Measurements from ENCODE around the gene IFI30. TPM values are rescaled to one million over a fixed set of nuclear protein-coding genes. Genes with fewer than 3 reads are reported as not detected.

Gene IFI30
- total RNA-seq, 1 experiment from 2014 or later, result 35.8 TPM

DNA sequence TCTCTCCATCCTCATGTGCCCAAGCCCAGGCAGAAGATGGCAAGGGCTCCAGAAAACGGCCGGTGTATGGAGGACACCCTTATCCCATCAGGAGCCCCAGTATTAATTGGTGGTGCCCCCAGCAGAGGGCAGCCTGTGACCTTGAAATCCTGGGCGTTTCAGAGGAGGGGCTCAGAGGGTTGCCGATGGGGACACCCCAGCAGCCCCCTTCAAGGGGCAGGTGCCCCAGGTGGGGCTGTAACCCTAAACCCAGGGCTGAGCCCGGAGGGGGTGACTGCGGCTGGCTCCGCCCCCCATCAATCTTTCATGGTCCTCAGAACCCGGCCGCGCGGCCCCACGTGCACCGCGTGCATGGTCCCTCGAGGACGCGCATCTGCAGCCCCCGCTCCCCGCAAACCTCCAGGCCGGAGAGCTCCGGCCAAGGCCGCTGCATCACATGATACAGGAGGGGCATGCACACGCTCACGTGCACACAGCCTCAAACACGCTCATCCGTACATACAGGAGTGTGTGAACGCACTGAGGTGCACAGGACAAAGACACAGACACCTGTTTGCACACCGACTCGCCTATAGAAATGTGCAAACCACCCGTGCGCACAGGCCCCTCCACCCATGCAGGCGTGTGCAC is 29.3 kb downstream of the IFI30 start:
- Histone ChIP-seq H3K79me2 (ENCODE audit: low read depth) (no peaks in the 10 kb centered on the region), H3K4me3 (peak overlapping the region; percentile 66), H3K9me3 (ENCODE audit: insufficient read depth, low read depth) (no peaks in the 10 kb centered on the region), H4K20me1 (ENCODE audit: insufficient read depth) (no peaks in the 10 kb centered on the region), H3K9me2 (ENCODE audit: insufficient read depth) (no peaks in the 10 kb centered on the region), H3F3A (ENCODE audit: insufficient read depth, low read depth) (peaks cover 8% of the 10 kb centered on the region; the same call in 1 of the 2 replicates), H3K27me3 (ENCODE audit: insufficient read depth, low read depth) (no peaks in the 10 kb centered on the region), H3K4me1 (replicated peaks; ENCODE audit: insufficient read depth) (peaks cover 13% of the 10 kb centered on the region), H2AFZ (peak overlapping the region; percentile 74; the same call in 1 of the 2 replicates), H3K36me3 (ENCODE audit: low read depth) (no peaks in the 10 kb centered on the region), H3K4me2 (peak overlapping the region; percentile 94), H3K27ac (no peak overlapping the region)
- BruUV-seq (replicated peaks), result no TSS peak
- intact Hi-C loops (cut with micrococcal nuclease; ENCODE audit: unreplicated experiment), result no loop called here
- peak; percentile 56; the same call in 1 of the 2 replicates for TF ChIP-seq CTCF (conservative IDR thresholded peaks at IDR 0.05)
- TF ChIP-seq EZH2 (IDR thresholded peaks at IDR 0.05; ENCODE audit: low read depth), result no peak
- DNase-seq, result peak in 1 of 2 experiments; percentile 11
- ChIA-PET POLR2A (ENCODE audit: unreplicated experiment) (no interaction called here), CTCF (no interaction called here)

- H3K36me3 ChIP-seq (ENCODE audit: low read depth), result no peaks in the 10 kb centered on the region
- TF ChIP-seq EZH2 (IDR thresholded peaks at IDR 0.05; ENCODE audit: low read depth) (no peak), CTCF (conservative IDR thresholded peaks at IDR 0.05) (no peak)
- BruUV-seq (replicated peaks), result no TSS peak
- H2AFZ ChIP-seq, result peak overlapping the region; percentile 74
- no peak overlapping the region for H3K27ac ChIP-seq
- H3K4me1 ChIP-seq (replicated peaks; ENCODE audit: insufficient read depth), result peaks cover 13% of the 10 kb centered on the region
- H3K9me3 ChIP-seq (ENCODE audit: insufficient read depth, low read depth), result no peaks in the 10 kb centered on the region
- H4K20me1 ChIP-seq (ENCODE audit: insufficient read depth), result no peaks in the 10 kb centered on the region
- peaks cover 10% of the 10 kb centered on the region; the same call in 1 of the 2 replicates for H3F3A ChIP-seq (ENCODE audit: insufficient read depth, low read depth)
- ChIA-PET POLR2A (ENCODE audit: unreplicated experiment) (interaction anchor here (1.0 kb wide), 1 partner anchor 21 kb away, joined by 3 read pairs; no protein-coding TSS in a partner anchor), CTCF (interaction anchor here (0.6 to 1.0 kb wide), 5 partner anchors 16 to 216 kb away, joined by 3 to 5 read pairs (median 4); partner anchors contain the start of gene SSBP4)
- no peaks in the 10 kb centered on the region for H3K27me3 ChIP-seq (ENCODE audit: insufficient read depth, low read depth)
- intact Hi-C loops (cut with micrococcal nuclease; ENCODE audit: unreplicated experiment), result no loop called here
- no peaks in the 10 kb centered on the region for H3K79me2 ChIP-seq (ENCODE audit: low read depth)
- peak overlapping the region; percentile 94 for H3K4me2 ChIP-seq
- peak overlapping the region; percentile 66 for H3K4me3 ChIP-seq
- no peaks in the 10 kb centered on the region for H3K9me2 ChIP-seq (ENCODE audit: insufficient read depth)
- DNase-seq, result no peak
These were observed 29.8 kb downstream of the IFI30 start for GRCh38 chr19:18203408-18203862.

DNA sequence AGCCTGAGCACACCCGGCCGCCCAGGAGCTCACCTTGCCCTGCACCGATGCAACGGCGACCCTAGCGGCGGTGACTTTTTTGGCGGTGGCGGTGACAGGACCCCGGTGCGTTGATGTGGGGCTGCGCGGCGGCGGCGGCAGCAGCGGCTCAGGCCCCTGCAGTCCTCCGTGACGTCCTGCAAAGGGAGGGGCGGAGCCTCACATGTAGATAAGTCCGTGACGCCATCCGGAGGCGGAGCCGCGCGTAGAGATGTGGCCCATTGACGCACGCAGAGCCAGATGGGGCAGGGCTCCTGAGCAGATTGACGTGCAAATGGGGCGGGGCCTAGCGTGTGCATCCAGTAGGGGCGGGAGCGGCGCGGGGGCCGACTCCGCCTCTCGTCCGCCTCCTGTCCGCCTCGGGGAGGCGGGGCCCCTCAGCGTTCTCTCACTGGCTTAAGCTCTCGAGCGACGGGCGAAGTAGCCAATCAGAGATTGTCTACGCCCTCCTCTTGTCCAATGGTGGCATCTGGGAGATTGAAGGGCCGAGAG is 30.3 kb downstream of the IFI30 start, which contains the start of gene RAB3A:
Gene RAB3A, minus strand, starts transcription at position 180 of the 531 bp plus-strand sequence. CDS start 1,302 bp downstream, outside the sequence.
- Histone ChIP-seq H3F3A (ENCODE audit: insufficient read depth, low read depth) (peaks cover 10% of the 10 kb centered on the region; the same call in 1 of the 2 replicates), H3K79me2 (ENCODE audit: low read depth) (no peaks in the 10 kb centered on the region), H3K36me3 (ENCODE audit: low read depth) (no peaks in the 10 kb centered on the region), H3K27ac (peak within 1 kb of the TSS; percentile 46), H3K27me3 (ENCODE audit: insufficient read depth, low read depth) (no peaks in the 10 kb centered on the region), H3K9me3 (ENCODE audit: insufficient read depth, low read depth) (no peaks in the 10 kb centered on the region), H2AFZ (peak within 1 kb of the TSS; percentile 92), H3K4me2 (peak within 1 kb of the TSS; percentile 94), H4K20me1 (ENCODE audit: insufficient read depth) (no peaks in the 10 kb centered on the region), H3K4me1 (replicated peaks; ENCODE audit: insufficient read depth) (peaks cover 13% of the 10 kb centered on the region), H3K9me2 (ENCODE audit: insufficient read depth) (no peaks in the 10 kb centered on the region), H3K4me3 (peak within 1 kb of the TSS; percentile 73)
- ChIA-PET POLR2A (ENCODE audit: unreplicated experiment) (interaction anchor here (0.7 to 1.0 kb wide), 3 partner anchors 21 to 76 kb away, joined by 3 to 4 read pairs (median 3); no protein-coding TSS in a partner anchor), CTCF (interaction anchor here (0.6 to 1.0 kb wide), 6 partner anchors 17 to 215 kb away, joined by 3 to 5 read pairs (median 4); partner anchors contain the start of gene SSBP4)
- TF ChIP-seq CTCF (conservative IDR thresholded peaks at IDR 0.05) (no peak), EZH2 (IDR thresholded peaks at IDR 0.05; ENCODE audit: low read depth) (no peak)
- intact Hi-C loops (cut with micrococcal nuclease; ENCODE audit: unreplicated experiment), result loop anchor here (1.0 kb wide), 2 partner anchors 12 to 124 kb away; no protein-coding TSS in a partner anchor
- BruUV-seq (replicated peaks), result no TSS peak
- peak; percentile 99 to 100 for DNase-seq
